IPS-15b (cell line): Measurements from ENCODE around the gene FBXO2.

Source experiments
- H3K27me3 ChIP-seq: one replicate; pipeline ENCODE4 v1.6.1; 2013; ENCODE audit warnings: low read length; ENCODE audit not compliant: control insufficient read depth, insufficient read depth
- H3K36me3 ChIP-seq: one replicate; pipeline ENCODE4 v1.6.1; 2013; ENCODE audit warnings: low read length; ENCODE audit not compliant: control insufficient read depth, insufficient read depth
- H3K4me1 ChIP-seq: one replicate; pipeline ENCODE4 v1.6.1; 2013; ENCODE audit warnings: mild to moderate bottlenecking, low read length; ENCODE audit not compliant: control insufficient read depth, insufficient read depth
- H3K4me3 ChIP-seq: one replicate; pipeline ENCODE4 v1.5.1; 2013; ENCODE audit warnings: low read depth, low read length
- H3K9ac ChIP-seq: one replicate; pipeline ENCODE4 v1.6.1; 2013; ENCODE audit warnings: low read depth, mild to moderate bottlenecking, low read length
- H3K9me3 ChIP-seq: one replicate; pipeline ENCODE4 v1.6.1; 2013; ENCODE audit warnings: mild to moderate bottlenecking, low read length; ENCODE audit not compliant: control insufficient read depth, insufficient read depth

FBXO2 gene

GRCh38 chr1:11638121-11638520 is 16.1 kb downstream of the FBXO2 start:
- no peaks in the 10 kb centered on the region for H3K36me3 ChIP-seq
- H3K4me1 ChIP-seq = no peaks in the 10 kb centered on the region
- H3K9ac ChIP-seq = no peak overlapping the region
- H3K9me3 ChIP-seq = no peaks in the 10 kb centered on the region
- no peaks in the 10 kb centered on the region for H3K27me3 ChIP-seq
- no peak overlapping the region for H3K4me3 ChIP-seq

GRCh38 chr1:11634365-11635192 is 19.6 kb downstream of the FBXO2 start:
- Histone ChIP-seq H3K27me3 (no peaks in the 10 kb centered on the region), H3K36me3 (no peaks in the 10 kb centered on the region)

GRCh38 chr1:11629184-11630016 is 24.8 kb downstream of the FBXO2 start:
- Histone ChIP-seq H3K4me3 (no peak overlapping the region), H3K27me3 (no peaks in the 10 kb centered on the region), H3K9me3 (no peaks in the 10 kb centered on the region), H3K36me3 (no peaks in the 10 kb centered on the region), H3K4me1 (no peaks in the 10 kb centered on the region), H3K9ac (no peak overlapping the region)

More at GRCh38 chr1:11634365-11635192, 19.6 kb downstream of the FBXO2 start:
- no peaks in the 10 kb centered on the region for H3K4me1 ChIP-seq
- no peaks in the 10 kb centered on the region for H3K9me3 ChIP-seq
- no peak overlapping the region for H3K4me3 ChIP-seq
- no peak overlapping the region for H3K9ac ChIP-seq

DNA sequence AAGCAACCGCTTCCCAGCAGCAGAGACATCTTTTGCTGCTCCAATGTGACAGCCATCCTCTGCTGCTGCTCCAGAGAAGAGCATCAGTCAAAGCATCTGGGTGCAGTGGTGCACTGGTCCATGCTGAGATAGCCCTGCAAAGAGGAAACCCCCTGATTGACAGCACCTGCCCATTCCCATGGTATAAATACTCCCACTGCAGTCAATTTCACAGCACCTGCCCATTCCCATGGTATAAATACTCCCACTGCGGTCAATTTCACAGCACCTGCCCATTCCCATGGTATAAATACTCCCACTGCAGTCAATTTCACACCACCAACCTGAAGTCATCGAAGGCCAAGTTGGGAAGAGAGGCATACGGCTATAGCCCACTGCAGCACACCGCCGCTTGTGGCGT is 25.5 kb downstream of the FBXO2 start:
- Histone ChIP-seq H3K36me3 (no peaks in the 10 kb centered on the region), H3K4me1 (no peaks in the 10 kb centered on the region), H3K9ac (no peak overlapping the region), H3K4me3 (no peak overlapping the region), H3K27me3 (no peaks in the 10 kb centered on the region), H3K9me3 (no peaks in the 10 kb centered on the region)

GRCh38 chr1:11626551-11626950 is 27.7 kb downstream of the FBXO2 start:
- H3K36me3 ChIP-seq = no peaks in the 10 kb centered on the region
- no peak overlapping the region for H3K4me3 ChIP-seq
- no peaks in the 10 kb centered on the region for H3K4me1 ChIP-seq
- H3K27me3 ChIP-seq = no peaks in the 10 kb centered on the region
- H3K9ac ChIP-seq = no peak overlapping the region
- no peaks in the 10 kb centered on the region for H3K9me3 ChIP-seq

DNA sequence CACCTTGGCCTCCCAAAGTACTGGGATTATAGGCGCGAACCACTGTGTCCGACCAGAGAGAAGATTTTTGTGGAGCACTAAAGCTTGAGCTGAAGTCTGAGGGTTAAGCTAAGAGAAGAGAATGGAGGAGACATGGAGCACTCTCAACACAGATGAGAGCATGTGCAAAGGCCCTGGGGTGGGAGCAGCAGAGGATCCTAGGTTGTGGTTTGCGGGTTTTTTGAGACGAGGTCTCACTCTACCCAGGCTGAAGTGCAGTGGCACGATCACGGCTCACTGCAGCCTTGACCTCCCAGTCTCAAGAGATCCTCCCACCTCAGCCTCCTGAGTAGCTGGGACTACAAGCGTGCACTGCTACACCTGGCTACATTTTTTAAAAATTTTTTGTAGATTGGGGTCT is 30.5 kb downstream of the FBXO2 start:
- Histone ChIP-seq H3K9ac (no peak overlapping the region), H3K27me3 (no peaks in the 10 kb centered on the region), H3K36me3 (no peaks in the 10 kb centered on the region), H3K4me3 (no peak overlapping the region), H3K4me1 (no peaks in the 10 kb centered on the region), H3K9me3 (no peaks in the 10 kb centered on the region)

GRCh38 chr1:11622398-11622797 is 31.8 kb downstream of the FBXO2 start:
- no peak overlapping the region for H3K4me3 ChIP-seq
- no peak overlapping the region for H3K9ac ChIP-seq
- no peaks in the 10 kb centered on the region for H3K4me1 ChIP-seq
- H3K36me3 ChIP-seq = no peaks in the 10 kb centered on the region
- H3K9me3 ChIP-seq = no peaks in the 10 kb centered on the region
- H3K27me3 ChIP-seq = no peaks in the 10 kb centered on the region

DNA sequence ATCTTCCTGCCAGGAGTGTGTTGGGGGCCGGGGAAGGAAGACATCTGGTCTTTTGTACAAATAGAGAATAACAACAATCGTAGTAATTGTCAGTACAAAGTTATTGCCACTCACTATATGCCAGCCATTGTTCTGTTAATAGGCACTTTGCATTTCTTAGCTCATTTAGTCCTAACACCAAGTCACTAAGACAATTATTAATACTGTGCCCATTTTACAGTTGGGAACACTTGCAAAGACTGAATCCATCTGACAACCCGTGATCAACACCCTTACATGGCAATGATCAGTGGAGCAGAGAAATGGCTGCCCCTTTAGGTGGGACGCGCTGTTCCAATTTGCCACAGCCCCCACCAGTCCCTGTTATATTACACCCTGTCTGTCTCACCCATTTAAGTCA is 33.3 kb downstream of the FBXO2 start:
- Histone ChIP-seq H3K4me1 (no peaks in the 10 kb centered on the region), H3K9ac (no peak overlapping the region), H3K27me3 (no peaks in the 10 kb centered on the region), H3K36me3 (no peaks in the 10 kb centered on the region), H3K4me3 (no peak overlapping the region), H3K9me3 (no peaks in the 10 kb centered on the region)

DNA sequence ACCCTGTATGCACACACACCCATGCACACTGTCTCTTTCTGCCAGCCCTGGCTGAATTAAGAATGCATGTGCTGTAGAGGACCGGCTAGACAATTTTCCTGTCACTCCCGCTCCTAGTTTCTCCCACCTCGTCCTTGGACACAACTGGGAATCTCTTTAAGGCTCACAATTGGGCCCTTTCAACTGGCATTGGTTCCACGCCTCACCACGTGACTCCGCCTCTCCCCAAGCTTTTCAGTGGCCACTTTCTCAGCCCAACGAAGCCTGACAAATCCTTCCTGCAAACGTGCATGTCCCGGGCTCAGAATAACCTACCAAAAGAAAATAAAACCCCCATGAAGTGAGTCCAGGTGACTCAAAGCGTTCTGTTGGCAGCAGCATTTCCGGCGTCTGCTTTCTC is 33.8 kb downstream of the FBXO2 start:
- no peaks in the 10 kb centered on the region for H3K4me1 ChIP-seq
- no peaks in the 10 kb centered on the region for H3K9me3 ChIP-seq
- H3K9ac ChIP-seq = no peak overlapping the region
- no peak overlapping the region for H3K4me3 ChIP-seq
- H3K27me3 ChIP-seq = no peaks in the 10 kb centered on the region
- no peaks in the 10 kb centered on the region for H3K36me3 ChIP-seq

DNA sequence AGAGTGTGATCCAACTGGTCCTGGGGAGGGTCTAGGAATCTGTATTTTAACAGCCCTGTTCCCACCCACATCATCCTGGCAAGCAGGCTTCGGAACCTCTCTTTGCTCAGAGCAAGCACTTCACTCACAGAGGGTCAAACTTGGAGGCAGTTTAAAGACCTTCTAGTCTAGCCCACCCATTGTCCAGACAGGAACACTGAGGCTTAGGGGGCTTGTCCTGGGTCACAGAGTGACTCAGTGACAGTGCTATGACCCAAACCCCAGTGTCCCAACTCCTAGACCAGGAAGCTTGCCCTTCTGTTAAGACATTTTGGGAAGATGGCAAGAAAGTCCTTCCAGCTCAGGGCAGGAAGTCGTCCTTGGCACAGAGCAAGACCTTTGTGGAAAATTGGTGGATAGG is 36.5 kb downstream of the FBXO2 start:
- Histone ChIP-seq H3K4me3 (no peak overlapping the region), H3K27me3 (no peaks in the 10 kb centered on the region), H3K9me3 (no peaks in the 10 kb centered on the region), H3K4me1 (no peaks in the 10 kb centered on the region), H3K36me3 (no peaks in the 10 kb centered on the region), H3K9ac (no peak overlapping the region)

- Histone ChIP-seq H3K36me3 (no peaks in the 10 kb centered on the region), H3K4me1 (no peaks in the 10 kb centered on the region), H3K27me3 (no peaks in the 10 kb centered on the region), H3K9ac (no peak overlapping the region), H3K9me3 (no peaks in the 10 kb centered on the region), H3K4me3 (no peak overlapping the region)
These were observed 36.9 kb downstream of the FBXO2 start for GRCh38 chr1:11617314-11617713.

DNA sequence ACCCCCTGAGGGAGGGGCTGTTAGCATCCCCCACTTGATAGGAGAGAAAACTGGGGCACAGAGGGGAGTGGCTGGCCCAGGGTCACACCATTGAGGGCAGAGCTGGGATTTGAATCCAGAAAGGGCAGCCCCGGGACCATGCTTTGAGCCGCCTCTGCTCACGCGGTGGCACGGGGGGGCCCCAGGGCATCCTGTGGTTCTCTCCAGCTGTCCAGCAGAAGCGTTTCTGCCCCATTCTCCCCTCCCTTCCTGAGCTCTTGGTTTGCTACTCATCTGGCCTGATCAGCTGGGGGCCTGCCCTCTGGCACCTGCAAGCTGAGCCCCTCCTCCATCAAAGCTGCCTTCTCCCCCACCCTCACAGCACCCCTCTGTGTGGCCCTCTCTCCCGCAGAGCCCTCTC is 37.5 kb downstream of the FBXO2 start:
- Histone ChIP-seq H3K9ac (no peak overlapping the region), H3K4me3 (no peak overlapping the region), H3K4me1 (no peaks in the 10 kb centered on the region), H3K9me3 (no peaks in the 10 kb centered on the region), H3K27me3 (no peaks in the 10 kb centered on the region), H3K36me3 (no peaks in the 10 kb centered on the region)
